ENCODE measurements around the gene ENKUR. TPM values are rescaled to one million over a fixed set of nuclear protein-coding genes. Genes with fewer than 3 reads are reported as not detected.
"Not testable (repeated sequence)": the region's sequence is repeated elsewhere in the genome, so short reads cannot be mapped to it uniquely, and the experiment has no call there.

ENKUR gene
- total RNA-seq, 4 donors from 2014 or later, result 1.1 TPM; not detected in 3

DNA sequence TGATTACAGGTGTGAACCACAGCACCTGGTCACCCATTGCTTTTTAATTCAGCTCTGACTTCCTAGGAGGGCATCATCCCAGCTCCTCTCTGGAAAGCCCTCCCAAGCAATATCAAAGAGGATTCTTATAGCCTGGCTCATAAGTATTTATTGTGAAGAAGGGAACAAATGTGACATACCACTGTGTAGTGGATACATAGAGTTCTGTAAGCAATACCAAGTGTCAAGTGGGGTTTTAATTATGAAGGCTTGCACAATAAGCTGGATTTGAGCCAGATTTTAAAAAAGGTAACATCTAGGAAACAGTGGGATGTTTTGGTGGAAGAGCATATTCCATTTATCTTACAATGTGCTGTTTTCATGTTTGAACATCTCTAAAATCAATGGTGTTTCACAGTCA, 44.6 kb downstream of the ENKUR start:
- no peaks in the 10 kb centered on the region for H3K36me3 ChIP-seq
- TF ChIP-seq POLR2A (IDR thresholded peaks at IDR 0.05) (no peak), POLR2AphosphoS5 (IDR thresholded peaks at IDR 0.05) (no peak), EP300 (IDR thresholded peaks at IDR 0.05) (no peak)
- TF ChIP-seq, protein P1, sequence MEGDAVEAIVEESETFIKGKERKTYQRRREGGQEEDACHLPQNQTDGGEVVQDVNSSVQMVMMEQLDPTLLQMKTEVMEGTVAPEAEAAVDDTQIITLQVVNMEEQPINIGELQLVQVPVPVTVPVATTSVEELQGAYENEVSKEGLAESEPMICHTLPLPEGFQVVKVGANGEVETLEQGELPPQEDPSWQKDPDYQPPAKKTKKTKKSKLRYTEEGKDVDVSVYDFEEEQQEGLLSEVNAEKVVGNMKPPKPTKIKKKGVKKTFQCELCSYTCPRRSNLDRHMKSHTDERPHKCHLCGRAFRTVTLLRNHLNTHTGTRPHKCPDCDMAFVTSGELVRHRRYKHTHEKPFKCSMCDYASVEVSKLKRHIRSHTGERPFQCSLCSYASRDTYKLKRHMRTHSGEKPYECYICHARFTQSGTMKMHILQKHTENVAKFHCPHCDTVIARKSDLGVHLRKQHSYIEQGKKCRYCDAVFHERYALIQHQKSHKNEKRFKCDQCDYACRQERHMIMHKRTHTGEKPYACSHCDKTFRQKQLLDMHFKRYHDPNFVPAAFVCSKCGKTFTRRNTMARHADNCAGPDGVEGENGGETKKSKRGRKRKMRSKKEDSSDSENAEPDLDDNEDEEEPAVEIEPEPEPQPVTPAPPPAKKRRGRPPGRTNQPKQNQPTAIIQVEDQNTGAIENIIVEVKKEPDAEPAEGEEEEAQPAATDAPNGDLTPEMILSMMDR (IDR thresholded peaks at IDR 0.05), result no peak
- no peaks in the 10 kb centered on the region for H3K4me1 ChIP-seq
- H3K4me3 ChIP-seq, result no peak overlapping the region
- no peaks in the 10 kb centered on the region for H3K27me3 ChIP-seq
- no peaks in the 10 kb centered on the region for H3K9me3 ChIP-seq
- no peak overlapping the region for H3K27ac ChIP-seq
- no peak for ATAC-seq

DNA sequence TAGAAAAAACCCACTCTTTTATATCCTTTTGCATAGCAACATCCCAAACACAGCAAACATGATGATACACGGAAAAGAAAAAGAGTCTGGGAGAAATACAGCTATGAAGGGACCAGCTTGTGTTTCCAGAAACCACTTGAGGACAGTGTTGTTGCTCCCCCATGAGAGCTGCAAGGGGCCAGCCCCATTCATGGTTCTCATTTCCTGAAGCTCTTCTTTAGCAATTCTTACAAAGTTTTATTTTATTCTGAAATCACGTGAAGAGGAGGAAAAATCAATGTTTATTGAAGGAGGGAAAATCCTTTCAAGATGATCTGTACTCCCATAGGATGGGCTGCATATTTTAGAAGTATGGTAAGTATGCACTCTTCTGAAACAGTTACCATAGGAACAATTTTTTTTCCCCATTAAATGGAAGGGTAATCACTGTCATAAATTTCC, 46.1 kb downstream of the ENKUR start:
- Histone ChIP-seq H3K9me3 (no peaks in the 10 kb centered on the region), H3K27ac (no peak overlapping the region), H3K4me3 (no peak overlapping the region), H3K36me3 (no peaks in the 10 kb centered on the region), H3K27me3 (no peaks in the 10 kb centered on the region), H3K4me1 (no peaks in the 10 kb centered on the region)
- 18 to 35% methylated on average over 2 of the region's 2 CpGs for WGBS, 2 donors (ENCODE audit: low coverage in 1 of 2)
- ATAC-seq, result no peak
- no peak for TF ChIP-seq POLR2A (IDR thresholded peaks at IDR 0.05)
- TF ChIP-seq EP300 (IDR thresholded peaks at IDR 0.05), result no peak
- TF ChIP-seq, protein P1 (IDR thresholded peaks at IDR 0.05), result no peak
- TF ChIP-seq POLR2AphosphoS5 (IDR thresholded peaks at IDR 0.05), result no peak

GRCh38 chr10:24968951-24969350, 47.0 kb downstream of the ENKUR start:
- not testable (repeated sequence) for H3K36me3 ChIP-seq, H3K27me3 ChIP-seq, H3K27ac ChIP-seq, ATAC-seq, H3K9me3 ChIP-seq, H3K4me1 ChIP-seq, H3K4me3 ChIP-seq
- 93 to 96% methylated on average over 8 to 9 of the region's 11 CpGs for WGBS, 2 donors (ENCODE audit: low coverage in 1 of 2)

- 92 to 100% methylated on average over 7 of the region's 7 CpGs for WGBS, 2 donors (ENCODE audit: low coverage in 1 of 2)
- no peak for TF ChIP-seq EP300 (IDR thresholded peaks at IDR 0.05)
- TF ChIP-seq, protein P1 (IDR thresholded peaks at IDR 0.05), result no peak
- no peak for TF ChIP-seq POLR2AphosphoS5 (IDR thresholded peaks at IDR 0.05)
- TF ChIP-seq POLR2A (IDR thresholded peaks at IDR 0.05), result no peak
- Histone ChIP-seq H3K9me3 (no peaks in the 10 kb centered on the region), H3K27me3 (no peaks in the 10 kb centered on the region), H3K36me3 (no peaks in the 10 kb centered on the region), H3K4me3 (no peak overlapping the region), H3K27ac (no peak overlapping the region), H3K4me1 (no peaks in the 10 kb centered on the region)
- ATAC-seq, result no peak
Measured at GRCh38 chr10:24968349-24968748, 47.6 kb downstream of the ENKUR start.

DNA sequence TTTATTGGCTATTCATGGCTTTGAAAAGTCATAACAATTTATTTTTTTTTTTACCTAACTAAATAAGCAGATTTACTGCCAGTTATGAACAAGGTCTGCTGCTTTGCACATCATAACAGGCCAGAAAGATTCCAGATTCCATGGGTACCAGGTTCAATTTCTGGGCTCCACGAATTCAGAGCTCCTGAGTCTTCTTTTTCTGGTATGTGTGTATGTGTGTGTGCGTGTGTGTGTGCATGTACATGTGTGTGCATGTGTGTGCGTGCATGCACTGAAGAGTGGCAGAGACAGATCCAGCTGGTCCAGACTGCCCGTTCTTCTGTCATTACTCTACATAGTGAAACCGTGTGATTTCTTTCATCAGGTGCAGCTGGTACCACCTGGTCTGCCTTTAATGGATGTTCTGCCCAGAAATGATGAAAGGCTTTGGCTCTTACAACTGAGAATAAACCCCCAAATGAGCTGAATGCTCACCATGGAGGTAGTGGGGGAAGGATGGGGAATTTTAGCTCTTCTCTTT, 48.9 kb downstream of the ENKUR start:
- H3K36me3 ChIP-seq, result no peaks in the 10 kb centered on the region
- H3K27ac ChIP-seq, result no peak overlapping the region
- no peak for ATAC-seq
- no peak for TF ChIP-seq EP300 (IDR thresholded peaks at IDR 0.05)
- no peak for TF ChIP-seq POLR2AphosphoS5 (IDR thresholded peaks at IDR 0.05)
- TF ChIP-seq POLR2A (IDR thresholded peaks at IDR 0.05), result no peak
- TF ChIP-seq, protein P1 (IDR thresholded peaks at IDR 0.05), result no peak
- no peak overlapping the region for H3K4me3 ChIP-seq
- H3K27me3 ChIP-seq, result no peaks in the 10 kb centered on the region
- WGBS, 2 donors (ENCODE audit: low coverage in 1 of 2), result 79 to 86% methylated on average over 2 to 3 of the region's 5 CpGs
- H3K4me1 ChIP-seq, result no peaks in the 10 kb centered on the region
- H3K9me3 ChIP-seq, result no peaks in the 10 kb centered on the region

Measured in gastroesophageal sphincter (tissue), 4 donors.